Activated naive CD8-positive, alpha-beta T cell (primary cell): Measurements from ENCODE around the gene C2orf49.
A peak's percentile ranks its signal among the peaks of the same experiment; 100 is the strongest.

Experiments used
- H3K27ac Mint-ChIP-seq: one replicate; pipeline ENCODE4 v1.8.0; 2021; ENCODE audit warnings: mixed read lengths
- H3K27me3 Mint-ChIP-seq: one replicate; pipeline ENCODE4 v1.8.0; 2021; ENCODE audit warnings: mixed read lengths
- H3K36me3 Mint-ChIP-seq: one replicate; pipeline ENCODE4 v1.8.0; 2021; ENCODE audit warnings: mixed read lengths
- H3K4me1 Mint-ChIP-seq: one replicate; pipeline ENCODE4 v1.8.0; 2021; ENCODE audit warnings: low read depth, mixed read lengths
- H3K4me3 Mint-ChIP-seq: one replicate; pipeline ENCODE4 v1.8.0; 2021; ENCODE audit warnings: mild to moderate bottlenecking, mixed read lengths
- H3K9me3 Mint-ChIP-seq: one replicate; pipeline ENCODE4 v1.8.0; 2021; ENCODE audit warnings: low read depth, mixed read lengths

The C2orf49 gene

DNA sequence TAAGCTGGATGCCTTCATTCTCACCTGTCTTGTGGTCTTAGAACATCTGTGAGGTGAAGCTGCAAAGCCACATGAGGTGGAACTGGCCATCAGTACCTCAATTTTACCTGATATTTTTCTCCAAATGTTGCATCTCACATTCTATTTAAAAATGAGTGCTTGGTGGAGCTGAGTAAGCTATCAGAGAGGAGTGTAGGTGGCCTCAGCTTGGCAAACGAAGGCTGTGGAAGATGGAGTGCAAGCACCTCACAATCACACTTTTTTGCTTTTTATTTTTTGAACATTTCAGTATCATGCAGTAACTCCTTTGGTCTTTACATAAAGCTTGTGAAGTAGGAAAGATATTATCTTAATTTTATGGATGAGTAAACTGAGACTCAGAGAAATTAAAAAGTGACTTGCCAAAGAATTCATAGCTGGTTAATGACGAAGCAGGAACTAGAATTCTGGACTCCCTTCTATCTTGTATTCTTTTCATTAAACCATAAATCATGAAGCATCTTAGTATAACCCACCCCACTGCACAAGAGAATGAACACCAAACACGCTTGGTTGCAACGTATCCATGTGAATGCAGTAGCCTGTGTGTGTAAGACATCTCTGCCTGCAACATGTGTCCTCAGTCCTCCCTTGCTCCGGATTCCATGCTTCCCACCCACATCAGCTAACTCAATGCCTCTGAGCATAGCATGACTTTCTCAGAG, 27.2 kb downstream of the C2orf49 start:
- Mint-ChIP-seq H3K36me3 (peaks cover 8% of the 10 kb centered on the region), H3K9me3 (no peaks in the 10 kb centered on the region), H3K27me3 (no peaks in the 10 kb centered on the region), H3K27ac (no peak overlapping the region), H3K4me3 (no peak overlapping the region), H3K4me1 (peaks cover 35% of the 10 kb centered on the region)

DNA sequence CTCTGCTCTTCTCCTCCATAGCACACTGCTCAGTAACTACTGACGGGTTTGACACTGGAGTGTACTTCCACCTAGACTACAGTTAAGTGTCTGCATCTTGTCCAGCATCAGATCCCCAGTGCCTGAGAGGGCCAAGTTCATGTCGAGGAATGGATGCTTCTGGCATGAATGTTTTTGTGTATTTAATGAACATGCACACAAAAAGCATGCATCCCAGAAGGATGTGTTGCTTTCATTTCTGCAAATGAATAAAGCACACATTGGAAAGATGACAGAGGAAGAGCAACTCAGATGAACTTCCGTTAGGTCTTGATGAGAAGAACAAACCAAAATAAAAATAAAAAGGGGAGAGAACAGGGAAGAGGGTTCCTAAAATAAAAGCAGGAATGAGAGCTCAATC, 27.9 kb downstream of the C2orf49 start:
- H3K36me3 Mint-ChIP-seq = peaks cover 8% of the 10 kb centered on the region
- peaks cover 38% of the 10 kb centered on the region for H3K4me1 Mint-ChIP-seq
- H3K27me3 Mint-ChIP-seq = no peaks in the 10 kb centered on the region
- H3K9me3 Mint-ChIP-seq = no peaks in the 10 kb centered on the region
- H3K27ac Mint-ChIP-seq = no peak overlapping the region
- no peak overlapping the region for H3K4me3 Mint-ChIP-seq

DNA sequence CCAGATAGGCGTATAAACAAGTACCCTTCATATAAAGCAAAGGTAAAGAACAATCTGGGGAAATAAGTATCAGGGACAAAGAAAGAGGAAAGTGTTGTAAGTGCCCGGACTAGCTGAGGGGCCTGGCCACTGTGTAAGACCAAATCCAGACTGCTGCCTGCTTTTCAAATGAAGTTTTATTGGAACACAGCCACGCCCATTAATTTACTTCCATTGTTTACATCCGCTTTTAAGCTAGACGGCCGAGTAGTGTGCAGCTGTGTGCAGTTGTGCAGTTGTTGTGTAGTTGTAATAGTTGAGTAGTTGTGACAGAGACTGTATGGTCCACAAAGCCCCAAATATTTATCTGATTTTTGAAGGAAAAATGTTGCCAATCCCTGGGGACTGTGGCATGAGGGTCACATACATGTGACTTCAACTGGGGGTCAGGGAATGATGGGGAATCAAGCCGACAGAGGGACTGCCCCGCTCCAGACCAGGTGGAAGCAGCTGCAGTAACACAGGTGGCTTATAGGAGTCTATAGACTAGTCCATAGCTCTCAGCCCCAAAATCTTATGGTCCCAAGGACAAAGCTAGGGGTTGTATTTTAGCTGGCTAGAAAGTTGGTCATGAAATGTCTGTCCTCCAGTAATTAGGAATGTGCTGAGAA, 31.5 kb downstream of the C2orf49 start:
- peaks cover 7% of the 10 kb centered on the region for H3K4me1 Mint-ChIP-seq
- H3K27ac Mint-ChIP-seq = no peak overlapping the region
- H3K4me3 Mint-ChIP-seq = no peak overlapping the region
- H3K9me3 Mint-ChIP-seq = no peaks in the 10 kb centered on the region
- H3K27me3 Mint-ChIP-seq = no peaks in the 10 kb centered on the region
- peaks cover 2% of the 10 kb centered on the region for H3K36me3 Mint-ChIP-seq

DNA sequence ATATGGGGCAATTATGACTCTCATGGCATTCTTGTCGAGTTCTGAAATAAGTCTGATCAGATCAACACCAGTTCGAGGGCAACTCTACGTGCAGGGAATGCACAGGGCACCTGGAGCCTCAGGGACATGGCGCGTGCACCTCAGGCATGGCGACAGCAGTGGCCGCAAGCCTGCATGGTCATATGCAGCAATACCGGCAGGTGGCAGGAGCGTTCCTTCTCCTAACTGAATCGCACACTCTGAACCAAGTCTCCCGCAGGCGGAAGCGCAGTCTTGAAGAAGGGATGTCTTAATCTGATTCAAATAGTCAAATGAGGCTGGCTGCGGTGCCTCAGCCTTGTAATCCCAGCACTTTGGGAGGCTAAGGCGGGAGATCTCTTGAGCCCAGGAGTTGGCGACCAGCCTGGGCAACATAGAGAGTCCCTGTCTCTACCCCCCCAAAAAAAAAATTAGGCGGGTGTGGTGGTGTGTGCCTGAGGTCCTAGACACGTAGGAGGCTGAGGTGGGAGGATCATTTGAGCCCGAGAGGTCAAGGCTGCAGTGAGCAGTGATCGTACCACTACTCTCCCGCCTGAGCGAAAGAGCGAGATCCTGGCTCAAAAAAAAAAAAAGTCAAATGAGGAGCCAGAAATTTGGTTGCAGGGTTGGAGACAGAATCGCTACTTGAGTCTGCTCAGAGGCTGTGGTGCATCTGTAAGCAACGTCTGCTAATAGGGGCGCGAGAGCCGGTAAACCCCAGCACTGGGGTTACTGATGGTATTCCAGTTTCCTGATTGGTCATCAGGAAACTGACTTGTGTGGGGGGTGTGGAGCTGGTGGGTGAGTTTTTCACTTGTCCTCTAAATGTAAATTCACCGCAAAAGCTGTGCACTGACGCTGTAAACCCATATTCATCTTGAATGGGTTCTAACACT, 32.7 kb downstream of the C2orf49 start:
- Mint-ChIP-seq H3K4me1 (peaks cover 9% of the 10 kb centered on the region), H3K27me3 (no peaks in the 10 kb centered on the region), H3K27ac (peak overlapping the region; percentile 38), H3K4me3 (peak overlapping the region; percentile 10), H3K9me3 (no peaks in the 10 kb centered on the region), H3K36me3 (peaks cover 2% of the 10 kb centered on the region)

DNA sequence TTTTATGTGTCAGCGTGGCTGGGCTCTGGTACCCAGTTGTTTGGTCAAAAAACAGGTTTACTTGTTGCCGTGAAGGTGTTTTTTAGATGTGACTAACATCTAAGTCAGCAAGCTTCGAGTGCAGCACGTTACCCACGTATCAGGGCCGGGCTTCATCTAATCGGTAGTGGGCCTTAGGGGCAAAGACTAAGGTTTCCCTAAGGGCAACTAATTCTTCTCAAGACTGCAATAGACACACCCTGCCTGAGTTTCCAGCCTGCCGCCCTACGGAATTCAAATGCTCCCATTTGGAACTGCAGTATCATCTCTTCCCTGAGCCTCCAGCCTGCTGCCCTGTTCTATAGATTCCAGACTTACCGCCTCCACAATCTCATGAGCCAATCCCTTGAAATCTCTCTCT, 33.8 kb downstream of the C2orf49 start:
- no peaks in the 10 kb centered on the region for H3K27me3 Mint-ChIP-seq
- H3K36me3 Mint-ChIP-seq = peaks cover 2% of the 10 kb centered on the region
- H3K4me3 Mint-ChIP-seq = no peak overlapping the region
- no peaks in the 10 kb centered on the region for H3K9me3 Mint-ChIP-seq
- H3K27ac Mint-ChIP-seq = no peak overlapping the region
- H3K4me1 Mint-ChIP-seq = peaks cover 9% of the 10 kb centered on the region

DNA sequence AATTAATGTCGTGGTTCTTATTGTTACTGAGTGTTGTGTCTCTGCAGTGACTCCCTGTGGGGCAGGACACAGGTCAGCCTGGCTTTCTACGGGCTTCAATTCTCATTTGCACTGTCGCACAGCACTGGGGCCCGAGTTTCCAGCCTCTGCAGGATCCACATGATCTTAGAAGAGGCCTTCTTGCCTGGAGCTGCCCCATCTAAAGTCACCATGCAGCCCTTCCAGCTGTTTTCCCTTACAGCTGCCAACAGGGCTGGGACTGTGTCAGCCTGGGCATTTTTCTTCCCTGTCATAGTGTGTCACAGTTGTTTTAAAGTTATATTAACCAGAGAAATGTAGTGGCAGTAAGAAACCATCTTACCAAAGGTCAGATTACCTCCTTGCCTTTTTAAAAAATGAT, 34.5 kb downstream of the C2orf49 start:
- no peak overlapping the region for H3K4me3 Mint-ChIP-seq
- H3K4me1 Mint-ChIP-seq = peaks cover 9% of the 10 kb centered on the region
- H3K27ac Mint-ChIP-seq = no peak overlapping the region
- H3K27me3 Mint-ChIP-seq = no peaks in the 10 kb centered on the region
- no peaks in the 10 kb centered on the region for H3K9me3 Mint-ChIP-seq
- peaks cover 2% of the 10 kb centered on the region for H3K36me3 Mint-ChIP-seq

DNA sequence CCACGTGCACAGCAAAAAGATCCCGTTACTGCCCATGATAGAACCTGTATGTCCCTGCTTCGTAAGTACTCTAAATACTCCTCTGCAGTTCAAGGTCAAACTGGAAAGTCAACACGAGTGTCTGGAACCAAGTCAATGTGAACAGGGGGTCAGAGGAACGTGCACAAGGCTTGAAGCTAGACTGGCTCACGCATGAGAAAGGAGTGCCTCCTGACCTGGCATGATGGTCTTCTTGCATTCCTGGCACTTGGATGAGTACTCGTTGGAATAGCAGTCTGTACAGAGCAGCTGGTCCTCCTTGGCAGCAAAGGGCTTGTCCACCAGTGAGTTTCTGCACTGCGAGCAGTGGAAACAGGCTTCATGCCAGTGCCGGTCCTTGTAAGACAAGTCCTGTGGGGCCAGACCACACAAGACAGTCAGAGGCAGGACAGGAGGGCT, 36.0 kb downstream of the C2orf49 start:
- Mint-ChIP-seq H3K4me1 (peaks cover 9% of the 10 kb centered on the region), H3K36me3 (peaks cover 2% of the 10 kb centered on the region), H3K27ac (no peak overlapping the region), H3K4me3 (no peak overlapping the region), H3K27me3 (no peaks in the 10 kb centered on the region), H3K9me3 (no peaks in the 10 kb centered on the region)

DNA sequence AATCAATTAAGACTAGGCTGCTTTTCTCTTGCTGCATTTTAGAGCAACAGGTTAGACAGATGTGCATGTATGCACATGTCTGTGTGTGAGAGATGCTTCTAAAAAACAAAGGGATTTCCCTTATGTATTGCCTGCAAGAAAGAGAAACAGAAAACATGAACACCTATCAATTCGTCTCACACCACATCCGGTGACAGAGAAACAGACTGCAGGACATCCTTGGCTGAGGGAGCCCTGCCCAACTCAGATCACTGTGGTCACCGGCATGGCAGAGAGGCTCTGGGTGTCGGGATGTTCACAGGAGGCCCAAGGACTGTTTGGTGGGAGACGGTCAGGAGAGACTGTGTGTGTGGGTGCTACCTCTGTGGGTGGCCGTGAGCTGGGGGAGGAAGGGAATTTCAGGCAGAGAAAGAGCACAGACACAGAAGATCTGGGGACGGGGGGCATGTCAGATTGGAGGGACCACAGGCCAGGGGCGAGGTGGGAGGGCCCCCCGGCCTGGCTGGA, 36.6 kb downstream of the C2orf49 start:
- Mint-ChIP-seq H3K9me3 (no peaks in the 10 kb centered on the region), H3K4me1 (peaks cover 9% of the 10 kb centered on the region), H3K4me3 (no peak overlapping the region), H3K36me3 (peaks cover 2% of the 10 kb centered on the region), H3K27ac (peak overlapping the region; percentile 79), H3K27me3 (no peaks in the 10 kb centered on the region)

DNA sequence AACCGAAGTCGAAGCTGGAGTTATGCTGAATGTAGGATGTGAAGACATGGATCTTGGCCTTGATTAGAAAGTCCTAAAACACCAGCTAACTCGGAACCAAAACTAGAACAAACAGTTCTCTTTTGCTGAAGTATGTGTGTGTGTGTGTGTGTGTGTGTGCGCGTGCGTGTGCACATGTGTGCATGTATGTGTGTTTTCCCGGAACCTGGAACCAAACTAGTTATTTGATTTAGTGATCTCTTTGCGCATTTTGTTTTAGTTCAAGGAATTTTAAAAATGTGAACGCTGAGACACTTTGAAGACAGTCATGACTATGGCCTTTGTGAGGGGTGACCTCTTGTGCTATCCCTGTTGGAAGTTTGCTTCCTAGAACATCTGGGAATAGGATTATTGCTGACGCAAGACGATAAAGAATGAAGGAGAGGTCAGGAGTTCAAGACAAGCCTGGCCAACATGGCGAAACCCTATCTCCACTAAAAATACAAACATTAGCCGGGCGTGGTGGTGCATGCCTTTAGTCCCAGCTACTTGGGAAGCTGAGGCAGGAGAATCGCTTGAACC, 37.7 kb downstream of the C2orf49 start:
- Mint-ChIP-seq H3K9me3 (no peaks in the 10 kb centered on the region), H3K4me1 (peaks cover 4% of the 10 kb centered on the region), H3K27me3 (no peaks in the 10 kb centered on the region), H3K36me3 (no peaks in the 10 kb centered on the region), H3K27ac (no peak overlapping the region), H3K4me3 (no peak overlapping the region)

DNA sequence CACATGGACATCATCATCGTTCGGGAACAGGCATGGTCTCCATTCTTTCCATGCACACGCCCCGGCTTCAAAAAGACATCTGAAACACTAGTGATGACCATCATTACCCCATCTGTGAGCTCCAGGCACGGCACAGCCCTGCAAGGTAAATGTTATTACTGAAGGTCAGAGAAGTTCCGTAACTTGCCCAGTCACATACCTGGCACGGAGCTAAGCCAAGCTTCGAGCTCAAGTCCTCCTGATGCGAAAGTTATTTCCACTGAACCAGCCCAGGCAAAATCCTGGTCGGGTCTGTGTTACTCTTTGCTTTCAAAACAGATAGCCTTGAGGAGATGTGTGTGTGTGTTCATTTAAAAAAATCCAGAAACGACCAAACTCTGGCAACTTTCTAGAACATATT, 38.7 kb downstream of the C2orf49 start:
- Mint-ChIP-seq H3K27ac (no peak overlapping the region), H3K4me1 (peaks cover 3% of the 10 kb centered on the region), H3K4me3 (no peak overlapping the region), H3K9me3 (no peaks in the 10 kb centered on the region), H3K36me3 (no peaks in the 10 kb centered on the region), H3K27me3 (no peaks in the 10 kb centered on the region)

DNA sequence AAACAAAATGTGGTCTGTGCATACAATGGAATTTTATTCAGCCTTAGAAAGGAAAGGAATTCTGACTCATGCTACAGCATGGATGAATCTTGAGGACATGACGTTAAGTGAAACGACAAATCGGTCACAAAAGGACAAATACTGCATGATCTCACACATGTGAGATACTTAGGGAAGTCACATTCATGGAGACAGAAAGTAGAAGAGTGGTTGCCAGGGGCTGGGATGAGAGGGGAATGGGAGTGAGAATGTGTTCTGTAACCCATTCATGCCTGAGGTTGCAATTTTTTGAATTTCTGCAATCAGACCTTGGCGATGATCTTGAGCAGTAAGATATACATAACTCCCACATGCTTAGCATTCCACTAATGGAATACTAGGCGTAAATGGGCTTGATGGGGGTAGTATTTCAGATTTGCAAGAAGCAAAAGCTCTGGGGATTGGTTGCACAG, 39.5 kb downstream of the C2orf49 start:
- Mint-ChIP-seq H3K4me3 (no peak overlapping the region), H3K27ac (no peak overlapping the region), H3K4me1 (peaks cover 3% of the 10 kb centered on the region), H3K27me3 (no peaks in the 10 kb centered on the region), H3K36me3 (no peaks in the 10 kb centered on the region), H3K9me3 (no peaks in the 10 kb centered on the region)

DNA sequence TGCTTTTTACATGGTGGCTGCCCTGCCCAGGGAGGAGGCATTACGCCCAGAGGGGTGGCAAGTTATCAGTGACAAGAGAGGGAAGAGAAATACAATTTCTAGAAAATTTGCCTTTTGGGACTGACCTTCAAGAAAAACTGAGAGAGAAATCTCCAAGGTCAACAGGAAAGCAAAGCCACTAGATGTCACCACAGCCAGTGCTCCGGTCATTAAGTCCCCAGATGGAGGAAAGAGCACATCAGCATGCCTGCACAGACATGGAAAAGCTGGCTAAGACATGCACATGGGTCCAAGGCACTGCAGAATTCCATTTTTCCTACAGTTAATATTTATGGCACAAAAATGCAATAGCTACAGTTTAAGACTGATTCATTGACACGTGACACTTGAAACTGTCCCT, 40.5 kb downstream of the C2orf49 start:
- no peak overlapping the region for H3K27ac Mint-ChIP-seq
- peaks cover 3% of the 10 kb centered on the region for H3K4me1 Mint-ChIP-seq
- H3K36me3 Mint-ChIP-seq = no peaks in the 10 kb centered on the region
- no peaks in the 10 kb centered on the region for H3K9me3 Mint-ChIP-seq
- no peak overlapping the region for H3K4me3 Mint-ChIP-seq
- H3K27me3 Mint-ChIP-seq = no peaks in the 10 kb centered on the region

DNA sequence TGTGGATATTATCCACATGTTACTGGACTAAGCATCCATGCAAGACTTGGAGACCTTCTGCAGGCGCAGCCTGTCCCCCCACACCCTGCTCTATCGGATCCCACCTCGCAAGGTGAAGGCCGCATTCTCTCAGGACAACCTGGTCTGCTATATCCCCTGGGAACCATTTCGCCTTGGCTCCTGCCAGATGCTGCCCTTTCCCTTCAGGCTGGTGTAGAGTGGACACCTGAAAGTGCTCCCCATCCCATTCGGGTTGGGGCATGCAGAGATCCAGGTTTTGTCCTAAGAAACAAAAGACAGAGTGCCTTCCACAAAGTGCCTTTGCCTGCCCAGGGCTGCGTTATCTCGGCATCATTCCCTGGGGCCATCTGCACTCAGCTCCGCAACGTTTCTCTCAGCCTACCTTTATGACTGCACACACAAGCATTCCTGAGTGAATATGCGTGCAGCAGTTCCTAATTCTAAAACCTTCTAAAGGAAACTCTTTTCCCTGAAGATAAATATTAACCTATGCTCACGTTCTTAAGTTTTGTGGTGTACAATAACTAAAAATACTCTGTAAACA, 41.0 kb downstream of the C2orf49 start:
- Mint-ChIP-seq H3K4me1 (peaks cover 3% of the 10 kb centered on the region), H3K9me3 (no peaks in the 10 kb centered on the region), H3K27ac (no peak overlapping the region), H3K27me3 (no peaks in the 10 kb centered on the region), H3K36me3 (no peaks in the 10 kb centered on the region), H3K4me3 (no peak overlapping the region)

DNA sequence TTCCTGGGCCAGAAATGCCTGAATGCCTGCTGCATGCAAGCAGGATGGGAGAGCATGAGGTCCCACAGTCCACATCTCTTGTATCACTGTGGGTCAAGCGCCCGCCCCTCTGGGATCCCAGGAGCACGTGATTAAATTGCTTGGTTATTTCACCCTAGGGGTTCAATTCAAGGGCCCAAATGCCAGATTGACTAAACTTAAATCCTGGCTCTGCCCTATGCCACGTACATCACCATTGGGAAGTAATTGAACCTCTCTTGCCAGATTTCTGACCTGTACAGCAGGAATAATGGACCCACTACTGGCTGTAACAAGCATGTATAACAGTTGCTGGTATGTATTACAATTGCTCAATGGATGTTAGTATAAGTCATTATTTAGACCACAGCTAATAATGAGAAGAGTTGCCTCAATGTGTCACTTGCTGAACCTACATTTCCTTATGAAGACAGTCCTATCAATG, 41.6 kb downstream of the C2orf49 start:
- H3K27ac Mint-ChIP-seq = no peak overlapping the region
- no peaks in the 10 kb centered on the region for H3K9me3 Mint-ChIP-seq
- peaks cover 1% of the 10 kb centered on the region for H3K4me1 Mint-ChIP-seq
- H3K36me3 Mint-ChIP-seq = no peaks in the 10 kb centered on the region
- no peak overlapping the region for H3K4me3 Mint-ChIP-seq
- H3K27me3 Mint-ChIP-seq = no peaks in the 10 kb centered on the region
